ENCODE results near the gene SLC30A7. TPM values are rescaled to one million over a fixed set of nuclear protein-coding genes. Genes with fewer than 3 reads are reported as not detected.

Gene SLC30A7
- total RNA-seq, 1 experiment from 2014 or later: 10.8 TPM

- in situ Hi-C loops (cut with HindIII; ENCODE audit: low pct_unique_long_range_greater_than_20kb, low sequenced_read_pairs): no loop called here
- DNase-seq (ENCODE audit: low read depth): no peak
Observed at GRCh38 chr1:101003012-101003650, 107.2 kb downstream of the SLC30A7 start.

DNA sequence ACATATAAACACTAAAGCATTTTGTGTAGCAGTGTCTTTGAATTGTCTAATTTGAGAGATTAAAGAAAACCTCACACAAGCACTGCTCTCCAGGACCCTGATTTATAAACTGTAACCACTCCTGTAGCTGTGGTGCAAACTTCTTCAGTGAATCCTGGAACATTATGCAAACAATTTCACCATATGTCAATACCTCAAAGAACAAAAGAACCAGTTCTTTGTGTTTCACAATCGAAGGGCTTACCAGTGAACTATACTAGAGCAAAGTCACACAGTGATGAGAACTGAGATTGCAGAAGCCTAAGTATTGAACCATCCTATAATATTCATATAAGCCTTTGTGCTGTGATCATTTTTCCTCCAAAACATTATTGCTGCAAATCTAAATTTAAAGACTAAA lies 108.2 kb downstream of the SLC30A7 start:
- in situ Hi-C loops (cut with HindIII; ENCODE audit: low pct_unique_long_range_greater_than_20kb, low sequenced_read_pairs): no loop called here

DNA sequence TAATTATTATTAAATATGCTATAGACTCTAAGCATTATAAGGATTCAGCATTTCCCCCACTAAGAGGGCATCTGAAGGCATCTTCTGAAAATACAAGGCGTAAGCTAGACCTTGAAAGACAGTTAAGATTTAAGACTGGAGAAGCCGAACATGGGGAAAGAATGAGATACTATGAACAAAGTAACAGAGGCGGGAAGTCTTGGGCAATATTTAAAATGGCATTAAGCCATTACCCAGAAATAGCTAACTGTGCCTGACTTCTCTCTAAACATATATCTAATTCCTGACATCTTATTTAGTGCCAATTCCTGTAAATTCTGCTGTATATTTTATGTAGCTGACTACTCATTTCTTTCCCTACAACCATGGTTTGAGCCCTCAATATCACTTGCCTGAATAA lies 108.8 kb downstream of the SLC30A7 start:
- in situ Hi-C loops (cut with HindIII; ENCODE audit: low pct_unique_long_range_greater_than_20kb, low sequenced_read_pairs): no loop called here
- no peak for DNase-seq (ENCODE audit: low read depth)

More for the DNA sequence above, 108.2 kb downstream of the SLC30A7 start:
- DNase-seq (ENCODE audit: low read depth): no peak

GRCh38 chr1:101005183-101005582 lies 109.3 kb downstream of the SLC30A7 start:
- DNase-seq (ENCODE audit: low read depth): no peak

DNA sequence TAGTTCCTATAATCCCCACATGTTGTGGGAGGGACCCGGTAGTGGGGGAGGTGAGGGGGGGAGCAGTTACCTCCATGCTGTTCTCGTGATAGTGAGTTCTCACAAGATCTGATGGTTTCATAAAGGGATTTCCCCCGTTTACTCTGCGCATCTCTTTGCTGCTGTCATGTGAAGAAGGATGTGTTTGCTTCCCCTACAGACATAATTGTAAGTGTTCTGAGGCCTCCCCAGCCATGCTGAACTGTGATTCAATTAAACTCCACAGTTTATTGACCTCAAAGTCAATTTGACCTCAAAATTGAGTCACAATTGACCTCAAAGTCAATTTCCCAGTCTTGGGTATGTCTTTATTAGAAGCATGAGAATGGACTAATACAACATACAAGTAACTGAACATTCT lies 110.0 kb downstream of the SLC30A7 start:
- in situ Hi-C loops (cut with HindIII; ENCODE audit: low pct_unique_long_range_greater_than_20kb, low sequenced_read_pairs): no loop called here
- DNase-seq (ENCODE audit: low read depth): no peak

More at GRCh38 chr1:101005183-101005582, 109.3 kb downstream of the SLC30A7 start:
- in situ Hi-C loops (cut with HindIII; ENCODE audit: low pct_unique_long_range_greater_than_20kb, low sequenced_read_pairs): no loop called here

DNA sequence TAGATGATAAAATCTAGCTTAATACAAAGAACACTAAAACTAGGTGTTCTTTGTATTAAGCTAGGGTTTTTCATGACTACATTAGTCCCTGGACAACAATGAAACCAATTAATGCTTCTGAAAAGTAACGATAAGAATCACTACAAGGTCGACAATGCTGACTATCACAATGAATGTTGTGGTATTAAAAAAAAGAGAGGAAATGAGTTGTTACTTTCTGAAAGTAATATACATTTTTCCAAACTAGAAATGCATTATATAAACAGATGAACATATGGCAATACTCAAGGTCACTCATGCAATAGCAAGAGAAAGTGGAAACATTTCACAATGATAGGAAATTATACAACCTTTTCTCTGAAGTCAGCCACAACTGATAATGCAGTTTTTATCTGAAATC lies 110.7 kb downstream of the SLC30A7 start:
- DNase-seq (ENCODE audit: low read depth): no peak
- in situ Hi-C loops (cut with HindIII; ENCODE audit: low pct_unique_long_range_greater_than_20kb, low sequenced_read_pairs): no loop called here

- no peak for DNase-seq (ENCODE audit: low read depth)
- in situ Hi-C loops (cut with HindIII; ENCODE audit: low pct_unique_long_range_greater_than_20kb, low sequenced_read_pairs): no loop called here
Observed at GRCh38 chr1:101008229-101008834, 112.4 kb downstream of the SLC30A7 start.

GRCh38 chr1:101013776-101014175 lies 117.9 kb downstream of the SLC30A7 start:
- DNase-seq (ENCODE audit: low read depth): no peak
- in situ Hi-C loops (cut with HindIII; ENCODE audit: low pct_unique_long_range_greater_than_20kb, low sequenced_read_pairs): no loop called here

DNA sequence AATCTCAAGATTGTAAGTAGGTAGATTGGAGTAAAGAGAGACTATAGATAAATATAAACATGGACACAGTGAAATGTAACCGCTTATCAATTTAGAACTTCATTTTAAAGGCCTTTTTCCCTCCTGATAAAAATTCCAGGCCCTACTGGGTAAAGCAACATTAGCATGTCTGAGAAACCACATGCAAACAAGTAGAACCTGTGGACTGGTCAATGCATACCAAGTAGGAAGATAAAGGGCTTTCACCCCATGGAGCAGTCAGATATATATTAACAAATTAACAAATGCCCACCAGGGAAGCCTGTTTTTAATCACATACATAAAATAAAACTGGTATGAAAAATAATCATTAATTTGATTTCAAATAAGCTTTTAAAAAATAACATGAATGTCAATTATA lies 121.6 kb downstream of the SLC30A7 start:
- DNase-seq (ENCODE audit: low read depth): no peak
- in situ Hi-C loops (cut with HindIII; ENCODE audit: low pct_unique_long_range_greater_than_20kb, low sequenced_read_pairs): no loop called here

GRCh38 chr1:101022294-101022693 lies 126.4 kb downstream of the SLC30A7 start:
- DNase-seq (ENCODE audit: low read depth): no peak
- in situ Hi-C loops (cut with HindIII; ENCODE audit: low pct_unique_long_range_greater_than_20kb, low sequenced_read_pairs): no loop called here

DNA sequence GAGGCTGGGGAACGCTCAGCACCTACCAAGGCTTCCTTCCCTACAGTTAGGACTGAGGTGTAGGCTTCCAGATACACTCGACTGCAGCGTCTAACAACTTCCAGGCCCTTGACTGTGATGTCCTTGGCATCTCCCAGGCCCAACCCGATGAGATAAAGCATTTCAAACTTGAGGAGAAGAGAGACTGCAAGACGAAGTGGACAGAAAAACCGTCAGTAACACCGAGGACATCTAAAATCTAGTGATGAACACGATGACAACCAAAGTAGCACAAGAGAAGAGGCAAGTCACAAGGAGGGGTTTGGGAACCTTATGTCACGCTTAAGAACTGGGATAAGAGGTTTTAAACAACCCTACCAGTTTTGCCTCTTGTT lies 129.4 kb downstream of the SLC30A7 start:
- in situ Hi-C loops (cut with HindIII; ENCODE audit: low pct_unique_long_range_greater_than_20kb, low sequenced_read_pairs): no loop called here
- no peak for DNase-seq (ENCODE audit: low read depth)

GRCh38 chr1:101025657-101026429 lies 130.0 kb downstream of the SLC30A7 start, which contains the start of gene DPH5:
Gene DPH5, minus strand, starts transcription at chr1:101025784. Its CDS starts 341 bp downstream, at chr1:101025443.
- in situ Hi-C loops (cut with HindIII; ENCODE audit: low pct_unique_long_range_greater_than_20kb, low sequenced_read_pairs): no loop called here

GRCh38 chr1:101026430-101026788 lies 130.5 kb downstream of the SLC30A7 start:
- in situ Hi-C loops (cut with HindIII; ENCODE audit: low pct_unique_long_range_greater_than_20kb, low sequenced_read_pairs): no loop called here
- DNase-seq (ENCODE audit: low read depth): no peak

More at GRCh38 chr1:101025657-101026429, 130.0 kb downstream of the SLC30A7 start, which contains the start of gene DPH5:
- peak; percentile 85 for DNase-seq (ENCODE audit: low read depth)

DNA sequence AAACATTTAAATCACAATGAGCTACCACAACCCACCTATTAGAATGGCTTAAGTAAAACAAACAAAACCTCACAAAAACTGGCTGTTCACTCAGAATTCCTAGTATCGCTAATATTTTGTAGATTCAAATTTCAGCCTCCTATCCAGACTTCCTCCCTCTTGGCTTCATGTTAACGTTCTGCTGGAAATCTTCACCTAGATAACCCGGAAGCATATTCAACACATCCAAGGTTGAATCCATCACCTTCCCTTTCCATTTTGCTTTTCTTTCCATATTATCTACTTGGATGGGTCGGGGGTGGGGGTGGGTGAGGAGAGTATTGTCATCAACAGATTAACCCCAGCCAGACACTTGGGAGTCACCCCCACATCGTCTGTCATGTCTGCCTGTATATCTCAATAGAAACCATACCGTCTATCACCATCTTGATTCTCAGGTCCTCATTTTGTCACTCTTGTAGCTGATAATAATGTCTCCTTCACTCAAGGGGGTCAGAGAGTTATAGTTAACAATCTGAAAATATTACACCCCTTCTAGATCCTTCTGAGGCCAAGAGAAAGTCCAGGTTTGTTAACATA lies 131.4 kb downstream of the SLC30A7 start:
- no peak for DNase-seq (ENCODE audit: low read depth)
- in situ Hi-C loops (cut with HindIII; ENCODE audit: low pct_unique_long_range_greater_than_20kb, low sequenced_read_pairs): no loop called here

DNA sequence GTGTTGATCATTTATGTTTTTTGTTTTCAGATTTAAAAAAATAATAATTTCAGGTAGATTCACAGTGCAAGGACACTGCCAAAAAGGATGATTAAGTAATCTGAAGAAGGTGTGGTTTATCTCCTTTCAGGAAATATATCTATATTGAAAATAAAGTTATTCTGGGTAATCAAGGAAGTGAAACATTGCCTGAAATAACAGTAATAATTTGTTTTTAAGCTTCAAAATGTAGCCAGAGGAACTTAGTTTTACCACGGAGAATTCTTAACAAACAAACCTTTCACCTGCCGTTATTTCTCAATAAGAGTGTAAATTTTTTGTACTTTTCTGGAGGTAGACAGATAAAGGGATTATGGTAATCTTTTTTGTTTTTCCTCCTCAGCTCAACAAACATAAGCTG lies 132.6 kb downstream of the SLC30A7 start:
- in situ Hi-C loops (cut with HindIII; ENCODE audit: low pct_unique_long_range_greater_than_20kb, low sequenced_read_pairs): no loop called here
- no peak for DNase-seq (ENCODE audit: low read depth)

DNA sequence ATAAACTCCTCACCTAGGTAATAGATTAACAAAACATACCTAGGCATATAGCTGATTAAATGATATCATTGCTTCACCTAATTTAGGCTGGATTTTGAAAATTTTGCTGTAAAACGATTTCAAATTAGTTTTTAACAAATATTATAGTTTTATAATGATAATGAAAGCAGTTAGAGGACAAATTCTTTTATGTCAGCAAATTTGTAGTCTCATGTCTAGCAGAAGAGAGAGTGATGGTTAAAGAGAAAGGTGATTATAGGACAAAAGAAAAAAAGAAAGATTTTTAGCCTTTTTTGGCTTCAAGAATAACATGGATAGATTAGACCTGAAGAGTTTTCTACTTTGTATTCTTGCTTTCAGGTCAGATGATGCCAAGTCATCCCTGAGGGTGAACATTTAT lies 133.3 kb downstream of the SLC30A7 start:
- no peak for DNase-seq (ENCODE audit: low read depth)
- in situ Hi-C loops (cut with HindIII; ENCODE audit: low pct_unique_long_range_greater_than_20kb, low sequenced_read_pairs): no loop called here

GRCh38 chr1:101030881-101031280 lies 135.0 kb downstream of the SLC30A7 start:
- DNase-seq (ENCODE audit: low read depth): no peak
- in situ Hi-C loops (cut with HindIII; ENCODE audit: low pct_unique_long_range_greater_than_20kb, low sequenced_read_pairs): no loop called here
